NB4 (cell line): ENCODE results near the gene NLRP6.

ENCODE experiments used
- DNase-seq: peaks from one replicate; pipeline ENCODE4 v3.0.0; 2010; ENCODE audit warnings: low read depth
- H3K4me3 ChIP-seq: one replicate; pipeline ENCODE4 v1.5.1; 2011; ENCODE audit warnings: mild to moderate bottlenecking, low read depth, low read length, moderate library complexity
- MYC ChIP-seq: IDR thresholded peaks from 2 replicates; pipeline ENCODE4 v1.6.1; 2011; ENCODE audit warnings: low read depth, low read length
- POLR2A ChIP-seq: IDR thresholded peaks from 2 replicates; pipeline ENCODE4 v1.6.1; 2011; ENCODE audit warnings: mild to moderate bottlenecking; ENCODE audit not compliant: insufficient read length; ENCODE audit errors: extremely low read depth
- TF ChIP-seq, protein P1 (sequence below): IDR thresholded peaks from 2 replicates; pipeline ENCODE4 v1.6.1; 2011; ENCODE audit warnings: low read depth, low read length
- TF ChIP-seq, protein P2 (sequence below): IDR thresholded peaks from one replicate; pipeline ENCODE4 v1.5.1; 2012; ENCODE audit warnings: low read depth, low read length

Gene NLRP6

DNA sequence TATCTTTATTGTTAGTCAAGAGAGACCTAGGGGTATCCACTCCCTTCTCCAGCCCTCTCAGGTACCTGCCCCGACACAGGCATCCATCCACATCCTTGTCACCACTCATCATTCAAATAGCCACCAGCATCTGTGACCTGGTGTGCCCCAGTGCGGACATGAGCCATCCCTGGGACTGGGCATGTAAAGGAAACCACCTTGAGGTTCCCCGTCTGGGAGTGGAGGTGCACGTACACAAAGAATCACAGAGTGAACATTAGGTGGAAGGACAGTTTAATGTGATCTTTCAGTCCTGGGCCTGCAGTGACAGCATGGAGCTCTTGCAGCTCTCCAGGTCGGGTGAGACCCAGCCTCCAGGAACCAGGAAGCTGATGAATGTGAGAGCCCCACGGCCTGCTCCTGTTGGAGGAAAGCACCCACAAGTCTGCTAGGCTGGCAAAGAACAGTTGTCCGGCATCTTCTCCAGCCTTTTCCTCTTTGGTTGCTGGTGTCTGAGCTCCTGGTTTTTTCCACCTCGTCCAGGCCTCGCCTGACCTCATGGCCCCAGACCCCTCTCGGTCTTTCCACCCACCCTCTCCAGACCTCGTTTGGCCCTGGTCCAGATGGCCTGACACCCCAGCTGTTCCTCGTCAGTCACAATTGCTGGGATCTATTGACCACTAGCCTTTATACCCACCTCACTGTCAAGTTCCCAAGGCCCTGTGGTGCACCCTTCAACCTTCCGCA is 24.9 kb upstream of the NLRP6 start:
- TF ChIP-seq, protein P1, sequence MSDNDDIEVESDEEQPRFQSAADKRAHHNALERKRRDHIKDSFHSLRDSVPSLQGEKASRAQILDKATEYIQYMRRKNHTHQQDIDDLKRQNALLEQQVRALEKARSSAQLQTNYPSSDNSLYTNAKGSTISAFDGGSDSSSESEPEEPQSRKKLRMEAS, result no peak
- no peak for TF ChIP-seq MYC
- TF ChIP-seq, protein P2, sequence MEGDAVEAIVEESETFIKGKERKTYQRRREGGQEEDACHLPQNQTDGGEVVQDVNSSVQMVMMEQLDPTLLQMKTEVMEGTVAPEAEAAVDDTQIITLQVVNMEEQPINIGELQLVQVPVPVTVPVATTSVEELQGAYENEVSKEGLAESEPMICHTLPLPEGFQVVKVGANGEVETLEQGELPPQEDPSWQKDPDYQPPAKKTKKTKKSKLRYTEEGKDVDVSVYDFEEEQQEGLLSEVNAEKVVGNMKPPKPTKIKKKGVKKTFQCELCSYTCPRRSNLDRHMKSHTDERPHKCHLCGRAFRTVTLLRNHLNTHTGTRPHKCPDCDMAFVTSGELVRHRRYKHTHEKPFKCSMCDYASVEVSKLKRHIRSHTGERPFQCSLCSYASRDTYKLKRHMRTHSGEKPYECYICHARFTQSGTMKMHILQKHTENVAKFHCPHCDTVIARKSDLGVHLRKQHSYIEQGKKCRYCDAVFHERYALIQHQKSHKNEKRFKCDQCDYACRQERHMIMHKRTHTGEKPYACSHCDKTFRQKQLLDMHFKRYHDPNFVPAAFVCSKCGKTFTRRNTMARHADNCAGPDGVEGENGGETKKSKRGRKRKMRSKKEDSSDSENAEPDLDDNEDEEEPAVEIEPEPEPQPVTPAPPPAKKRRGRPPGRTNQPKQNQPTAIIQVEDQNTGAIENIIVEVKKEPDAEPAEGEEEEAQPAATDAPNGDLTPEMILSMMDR, result no peak
- TF ChIP-seq POLR2A, result no peak
- DNase-seq, result no peak
- H3K4me3 ChIP-seq, result no peak overlapping the region

DNA sequence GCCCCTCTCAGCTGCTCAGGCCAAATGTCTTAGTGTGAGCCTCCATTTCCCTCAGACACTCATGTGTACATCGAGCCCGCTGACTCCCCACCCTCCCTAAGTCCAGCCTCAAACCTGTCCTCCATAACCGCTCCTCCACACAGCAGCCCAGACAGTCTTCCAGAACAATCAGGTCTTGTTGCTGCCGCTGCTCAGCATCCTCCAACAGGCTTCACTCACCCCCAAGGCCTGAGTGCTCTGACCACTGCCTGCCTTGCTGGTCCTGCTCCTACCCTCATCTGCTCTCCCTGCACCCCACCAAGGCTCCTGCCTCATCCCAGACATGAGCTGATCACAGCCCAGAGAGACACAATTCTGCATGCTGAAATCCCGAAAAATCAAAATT is 24.3 kb upstream of the NLRP6 start:
- no peak for DNase-seq
- H3K4me3 ChIP-seq, result no peak overlapping the region
- TF ChIP-seq, protein P1, result no peak
- TF ChIP-seq MYC (no peak), POLR2A (no peak)
- TF ChIP-seq, protein P2, result no peak

DNA sequence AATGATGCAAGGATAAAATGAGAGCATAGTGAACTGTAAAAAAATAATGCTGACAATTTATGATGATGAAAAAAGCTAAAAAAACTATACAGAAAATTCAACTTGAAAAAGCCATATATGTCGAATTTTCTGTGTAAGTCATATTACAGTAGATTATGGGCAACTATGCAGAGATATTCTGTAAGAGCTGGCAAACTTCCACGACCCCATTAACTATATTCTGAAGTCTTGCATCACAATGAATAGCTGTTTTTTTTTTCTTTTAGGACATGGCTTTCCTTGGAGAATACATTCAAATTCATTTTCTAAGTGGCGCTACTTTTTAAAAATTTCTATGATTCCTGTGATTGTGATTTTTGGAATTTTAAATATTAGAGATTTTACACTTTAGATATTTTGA is 23.0 kb upstream of the NLRP6 start:
- TF ChIP-seq MYC (no peak), POLR2A (no peak)
- TF ChIP-seq, protein P1, result no peak
- TF ChIP-seq, protein P2, result no peak
- no peak for DNase-seq
- no peak overlapping the region for H3K4me3 ChIP-seq

DNA sequence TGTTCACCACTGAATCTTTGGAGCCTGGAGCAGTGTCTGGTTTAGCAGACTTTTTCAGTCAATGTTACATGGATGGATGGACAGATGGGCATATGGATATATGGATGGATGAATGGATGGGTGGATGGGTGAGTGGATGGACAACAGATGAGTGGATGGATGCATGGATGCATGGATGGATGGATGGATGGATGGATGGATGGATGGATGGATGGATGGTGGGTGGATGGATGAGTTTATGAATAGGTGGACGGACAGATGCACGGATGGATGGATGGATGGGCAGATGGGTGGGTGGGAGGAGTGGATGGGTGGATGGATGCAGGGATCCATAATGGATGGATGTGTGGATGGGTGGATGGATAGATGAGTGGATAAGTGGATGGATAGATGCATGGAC is 22.4 kb upstream of the NLRP6 start:
- no peak overlapping the region for H3K4me3 ChIP-seq
- TF ChIP-seq, protein P2, result no peak
- no peak for TF ChIP-seq POLR2A
- TF ChIP-seq, protein P1, result no peak
- TF ChIP-seq MYC, result no peak
- no peak for DNase-seq

DNA sequence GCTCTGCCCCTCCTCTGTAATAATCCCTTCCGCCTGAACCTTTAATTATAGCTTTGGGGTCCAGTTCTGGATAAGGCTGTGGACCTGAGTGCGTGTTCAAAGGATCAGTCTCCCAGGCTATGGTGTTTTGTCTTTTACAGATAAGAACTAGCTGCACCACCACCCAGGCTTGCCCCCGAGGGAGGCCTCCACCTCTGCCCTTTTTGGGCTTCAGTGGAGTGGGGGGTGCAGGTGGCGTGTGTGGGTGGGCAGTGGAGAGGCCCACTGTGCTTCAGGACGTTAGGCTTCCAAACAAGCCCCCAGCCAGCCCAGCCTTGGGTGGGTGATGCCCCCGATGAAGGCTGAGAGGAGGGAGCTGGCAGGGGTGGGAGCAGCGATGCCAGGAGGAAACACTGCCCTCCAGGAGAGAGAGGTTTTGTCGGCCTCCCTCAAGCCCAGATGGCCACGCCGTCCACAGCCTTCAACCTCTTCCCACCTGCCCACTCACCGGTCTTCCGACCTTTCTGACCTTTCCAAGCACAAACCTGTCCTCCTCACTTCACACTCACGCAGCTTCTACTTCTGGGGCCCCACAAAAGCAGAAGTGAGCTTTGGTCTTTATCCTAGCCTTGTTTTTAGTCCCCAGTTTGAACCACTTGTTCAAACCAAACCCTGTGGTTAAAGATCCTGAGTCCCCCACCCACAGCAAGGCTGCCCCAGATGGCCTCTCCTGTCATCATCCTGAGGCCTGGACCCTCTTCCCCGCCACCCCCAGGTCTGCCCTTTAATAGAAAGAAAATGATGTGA is 21.1 kb upstream of the NLRP6 start:
- H3K4me3 ChIP-seq, result no peak overlapping the region
- DNase-seq, result peak; percentile 48
- TF ChIP-seq POLR2A (no peak), MYC (no peak)
- TF ChIP-seq, protein P1, result no peak
- TF ChIP-seq, protein P2, result no peak
